H1 (cell line): ENCODE measurements around the gene RBM42. TPM values are rescaled to one million over a fixed set of nuclear protein-coding genes. Genes with fewer than 3 reads are reported as not detected.

Source experiments
- CTCF ChIA-PET: fragments of 300-600 bp; sonication (Branson Sonifier 250); formaldehyde crosslinking; loops from one replicate; lab custom pipeline; 2021; ENCODE audit not compliant: partially characterized antibody; lab: Charles Lee
- POLR2A ChIA-PET: fragments of 300-600 bp; sonication (Branson Sonifier 250); formaldehyde crosslinking; loops from one replicate; lab custom pipeline; 2021; ENCODE audit warnings: inconsistent platforms; ENCODE audit not compliant: partially characterized antibody; lab: Charles Lee
- DNase-seq, 2 experiments: peaks; one replicate each; pipeline versions ENCODE4 v3.0.0 to v3.0.0-alpha.2; 2010 to 2022; ENCODE audit warnings: low spot score in 2 of 2, low read depth in 1 of 2, mixed read lengths in 1 of 2
- FAIRE-seq: peaks from 2 replicates; lab custom pipeline; 2011; peaks lifted over from hg19 to GRCh38; lab: Jason Lieb, UNC
- H2AFZ ChIP-seq: 2 replicates; pipeline ENCODE4 v1.8.1; 2012; ENCODE audit warnings: low read length, inconsistent platforms
- H2AK5ac ChIP-seq: 2 replicates; pipeline ENCODE4 v1.6.1; 2013; ENCODE audit warnings: low read depth, low read length
- H2BK120ac ChIP-seq: replicated peaks from 2 replicates; pipeline ENCODE3; 2013; ENCODE audit warnings: low read depth, low read length, inconsistent platforms
- H2BK12ac ChIP-seq: 2 replicates; pipeline ENCODE4 v1.6.1; 2013; ENCODE audit warnings: low read depth, low read length
- H2BK15ac ChIP-seq: 2 replicates; pipeline ENCODE4 v1.6.1; 2013; ENCODE audit warnings: low read length
- H2BK20ac ChIP-seq: 2 replicates; pipeline ENCODE4 v1.6.1; 2013; ENCODE audit warnings: low read length
- H2BK5ac ChIP-seq: 2 replicates; pipeline ENCODE4 v1.6.1; 2013; ENCODE audit warnings: low read depth, low read length
- H3K14ac ChIP-seq: 2 replicates; pipeline ENCODE4 v1.6.1; 2013; ENCODE audit warnings: inconsistent platforms; ENCODE audit not compliant: insufficient read length
- H3K18ac ChIP-seq: 2 replicates; pipeline ENCODE4 v1.6.1; 2013; ENCODE audit warnings: low read length; ENCODE audit errors: extremely low read depth
- H3K23ac ChIP-seq: 2 replicates; pipeline ENCODE4 v1.6.1; 2013; ENCODE audit warnings: inconsistent platforms; ENCODE audit not compliant: insufficient read length
- H3K23me2 ChIP-seq: 2 replicates; pipeline ENCODE4 v1.6.1; 2013; ENCODE audit warnings: low read depth, low read length
- H3K27ac ChIP-seq: 2 replicates; pipeline ENCODE4 v1.6.1; 2011; ENCODE audit warnings: low read depth, low read length, inconsistent platforms
- H3K27me3 ChIP-seq, 4 experiments: replicated peaks in 1 of 4; 1 replicate in 1 of 4; 2 replicates in 3 of 4; pipeline versions ENCODE4 v1.6.1 to v1.8.1; 2011 to 2013; ENCODE audit warnings: low read length in 3 of 4, mild to moderate bottlenecking in 3 of 4, inconsistent platforms in 2 of 4, mixed read lengths in 2 of 4, moderate library complexity in 1 of 4; ENCODE audit not compliant: control insufficient read depth in 3 of 4, insufficient read depth in 3 of 4; ENCODE audit errors: extremely low read depth in 1 of 4
- H3K36me3 ChIP-seq, 4 experiments: 2 replicates each; pipeline versions ENCODE4 v1.6.1 to v1.8.1; 2011 to 2013; ENCODE audit warnings: mild to moderate bottlenecking in 4 of 4, low read length in 3 of 4, moderate library complexity in 2 of 4, control low read depth in 1 of 4, inconsistent platforms in 1 of 4; ENCODE audit not compliant: insufficient read depth in 4 of 4, control insufficient read depth in 2 of 4
- H3K4ac ChIP-seq: replicated peaks from 2 replicates; pipeline ENCODE3; 2013; ENCODE audit warnings: low read length, low read depth, mixed read lengths, inconsistent platforms; ENCODE audit not compliant: insufficient read length
- H3K4me1 ChIP-seq, 4 experiments: replicated peaks in 1 of 4; 1 replicate in 1 of 4; 2 replicates in 3 of 4; pipeline versions ENCODE4 v1.6.1 to v1.8.1; 2011 to 2013; ENCODE audit warnings: low read length in 3 of 4, inconsistent platforms in 2 of 4, mixed read lengths in 1 of 4; ENCODE audit not compliant: insufficient read depth in 4 of 4, control insufficient read depth in 3 of 4
- H3K4me2 ChIP-seq, 2 experiments: 2 replicates each; pipeline versions ENCODE4 v1.6.1 to v1.8.1; 2011 to 2013; ENCODE audit warnings: low read depth in 2 of 2, low read length in 2 of 2, control low read depth in 1 of 2, inconsistent platforms in 1 of 2, mild to moderate bottlenecking in 1 of 2; ENCODE audit not compliant: insufficient read depth in 1 of 2
- H3K4me3 ChIP-seq, 4 experiments: fragments of 200-600, 300-600 bp in 1 of 4; sonication (generic), shearing (Covaris generic), sonication (Bioruptor Twin) in 1 of 4; 2 replicates each; pipeline versions ENCODE4 v1.5.1 to v1.8.1; 2011 to 2016; ENCODE audit warnings: low read length in 4 of 4, low read depth in 3 of 4, control low read depth in 2 of 4, inconsistent platforms in 2 of 4, mild to moderate bottlenecking in 2 of 4, mixed read lengths in 1 of 4, moderate library complexity in 1 of 4; ENCODE audit not compliant: insufficient read depth in 2 of 4; ENCODE audit errors: extremely low read depth in 1 of 4
- H3K56ac ChIP-seq: replicated peaks from 2 replicates; pipeline ENCODE3; 2013; ENCODE audit warnings: low read depth, mild to moderate bottlenecking, mixed read lengths, low read length, inconsistent platforms; ENCODE audit not compliant: insufficient read length
- H3K79me1 ChIP-seq: 2 replicates; pipeline ENCODE4 v1.6.1; 2013; ENCODE audit warnings: low read depth, low read length, control low read depth
- H3K79me2 ChIP-seq, 2 experiments: 2 replicates each; pipeline versions ENCODE4 v1.6.1 to v1.8.1; 2012 to 2013; ENCODE audit warnings: low read length in 2 of 2, mild to moderate bottlenecking in 2 of 2, inconsistent platforms in 1 of 2; ENCODE audit not compliant: insufficient read depth in 2 of 2, control insufficient read depth in 1 of 2
- H3K9ac ChIP-seq, 4 experiments: replicated peaks in 1 of 4; 1 replicate in 1 of 4; 2 replicates in 3 of 4; pipeline versions ENCODE4 v1.6.1 to v1.8.1; 2011 to 2013; ENCODE audit warnings: low read depth in 3 of 4, low read length in 3 of 4, control low read depth in 2 of 4, mild to moderate bottlenecking in 2 of 4, moderate library complexity in 2 of 4, inconsistent platforms in 1 of 4; ENCODE audit errors: extremely low read depth in 1 of 4
- H3K9me3 ChIP-seq, 2 experiments: 2 replicates each; pipeline versions ENCODE4 v1.6.1 to v1.8.1; 2012 to 2013; ENCODE audit warnings: mild to moderate bottlenecking in 2 of 2, moderate library complexity in 2 of 2, control low read depth in 1 of 2, inconsistent platforms in 1 of 2, low read depth in 1 of 2, low read length in 1 of 2, mixed read lengths in 1 of 2; ENCODE audit not compliant: insufficient read depth in 2 of 2
- H4K20me1 ChIP-seq, 2 experiments: replicated peaks in 1 of 2; 2 replicates each; pipeline versions ENCODE3 to v1.8.1; 2011 to 2013; ENCODE audit warnings: inconsistent platforms in 2 of 2, low read length in 2 of 2, mild to moderate bottlenecking in 1 of 2; ENCODE audit not compliant: insufficient read depth in 2 of 2, control insufficient read depth in 1 of 2
- H4K5ac ChIP-seq: 2 replicates; pipeline ENCODE4 v1.6.1; 2013; ENCODE audit warnings: low read length, low read depth, mixed read lengths, inconsistent platforms; ENCODE audit not compliant: insufficient read length
- H4K8ac ChIP-seq: 2 replicates; pipeline ENCODE4 v1.8.0; 2013; ENCODE audit warnings: mild to moderate bottlenecking, moderate library complexity, low read length, inconsistent platforms; ENCODE audit not compliant: insufficient read depth; ENCODE audit errors: extremely low read depth
- H4K91ac ChIP-seq: replicated peaks from 2 replicates; pipeline ENCODE3; 2013; ENCODE audit warnings: low read length, mixed read lengths, inconsistent platforms; ENCODE audit not compliant: insufficient read length
- BCL11A ChIP-seq, 2 experiments: IDR thresholded peaks; one replicate each; pipeline ENCODE4 v1.6.1; 2011; ENCODE audit warnings: low read depth in 2 of 2, low read length in 2 of 2, mild to moderate bottlenecking in 2 of 2
- CBX5 ChIP-seq: fragments of 300-800, 300-1000 bp; sonication (generic); IDR thresholded peaks from 2 replicates; pipeline ENCODE4 v1.7.1; 2016; ENCODE audit warnings: antibody characterized with exemption, low read length, low read depth
- CBX8 ChIP-seq: fragments of 300-800, 300-1000 bp; sonication (generic); IDR thresholded peaks from 2 replicates; pipeline ENCODE4 v1.7.1; 2016; ENCODE audit warnings: low read depth, low read length, borderline replicate concordance
- CTBP2 ChIP-seq: IDR thresholded peaks from 2 replicates; pipeline ENCODE4 v1.7.0; 2011; ENCODE audit warnings: borderline replicate concordance, mild to moderate bottlenecking, moderate library complexity, mixed read lengths, low read length; ENCODE audit not compliant: insufficient read depth, insufficient read length
- FOSL1 ChIP-seq: IDR thresholded peaks from 2 replicates; pipeline ENCODE4 v1.6.1; 2011; ENCODE audit warnings: mild to moderate bottlenecking, low read depth, low read length, moderate library complexity; ENCODE audit not compliant: insufficient read depth
- GABPA ChIP-seq: IDR thresholded peaks from 2 replicates; pipeline ENCODE4 v1.6.1; 2011; ENCODE audit warnings: mild to moderate bottlenecking, low read length, moderate library complexity, borderline replicate concordance; ENCODE audit not compliant: insufficient read depth
- KDM4A ChIP-seq: IDR thresholded peaks from one replicate; pipeline ENCODE4 v1.7.1; 2012; ENCODE audit warnings: low read depth, mild to moderate bottlenecking, moderate library complexity, low read length, inconsistent platforms; ENCODE audit not compliant: severe bottlenecking
- MAFK ChIP-seq: IDR thresholded peaks from 2 replicates; pipeline ENCODE4 v1.6.1; 2012; ENCODE audit warnings: low read depth, mild to moderate bottlenecking, improper control_type of control experiment, low read length
- NANOG ChIP-seq: IDR thresholded peaks from 2 replicates; pipeline ENCODE4 v1.6.1; 2011; ENCODE audit warnings: low read length, low read depth, mild to moderate bottlenecking, inconsistent platforms; ENCODE audit not compliant: insufficient read depth, poor library complexity, severe bottlenecking
- PHF8 ChIP-seq: fragments of 200-600 bp; sonication (generic); conservative IDR thresholded peaks from 2 replicates; pipeline ENCODE4 v1.7.1; 2012; ENCODE audit warnings: low read depth, mild to moderate bottlenecking, inconsistent platforms, low read length, moderate library complexity
- RAD21 ChIP-seq, 2 experiments: IDR thresholded peaks in 1 of 2; conservative IDR thresholded peaks in 1 of 2; 2 replicates each; pipeline ENCODE4 v1.6.1; 2011; ENCODE audit warnings: low read depth in 2 of 2, low read length in 2 of 2, improper control_type of control experiment in 1 of 2, inconsistent platforms in 1 of 2, mild to moderate bottlenecking in 1 of 2, moderate library complexity in 1 of 2
- RFX5 ChIP-seq: IDR thresholded peaks from 2 replicates; pipeline ENCODE4 v1.6.1; 2011; ENCODE audit warnings: low read depth, low read length, improper control_type of control experiment, borderline replicate concordance
- SRF ChIP-seq: IDR thresholded peaks from 2 replicates; pipeline ENCODE4 v1.6.1; 2011; ENCODE audit warnings: mild to moderate bottlenecking, low read depth, low read length, moderate library complexity
- WGBS, 2 experiments: shearing (Covaris generic) in 1 of 2; methylation state at CpG; one replicate each; pipeline versions ENCODE4 v1.1.6 to v1.1.7; 2013 to 2015; ENCODE audit warnings: low lambda C conversion rate in 2 of 2, mixed read lengths in 2 of 2, inconsistent platforms in 1 of 2, low coverage in 1 of 2, missing lambda C conversion rate in 1 of 2; ENCODE audit not compliant: insufficient replicate concordance in 2 of 2, insufficient coverage in 1 of 2, insufficient read length in 1 of 2; ENCODE audit errors: extremely low coverage in 1 of 2, missing lambda C conversion rate in 1 of 2; 5-methylcytosine and 5-hydroxymethylcytosine counted together
- polyA plus RNA-seq, 7 experiments: library from polyadenylated mRNA; depleted of rRNA in 3 of 7; stranded (reverse) in 5 of 7; unstranded in 2 of 7; fragments of >200 nt in 5 of 7; fragments of 200-250 nt in 2 of 7; gene quantifications; 1 replicate in 5 of 7; 2 replicates in 1 of 7; 4 replicates in 1 of 7; pipeline versions ENCODE4 v1.2.1 to v1.2.3, GENCODE V29; 2011 to 2013; ENCODE audit warnings: missing spikeins in 2 of 7, mixed read lengths in 2 of 7
- total RNA-seq: library from RNA; stranded (reverse); fragmentation: NEBNext Ultra II Directional; extraction: Animal tissue kit (Norgen Biotek cat#: 25700); gene quantifications from 2 replicates; pipeline ENCODE4 v1.2.1, GENCODE V29; 2021

Gene RBM42
- total and polyA plus RNA-seq, 2 of the 8 experiments (the other 6 are each of a cell fraction or from before 2014, with no cell fraction given) = 59.8 to 80.8 TPM

GRCh38 chr19:35608251-35608650 lies 20.6 kb upstream of the RBM42 start:
- Histone ChIP-seq H3K4me1 (peaks cover 0 to 4% (median 2%) of the 10 kb centered on the region in 4 experiments; a peak in 4 of 7 replicates), H3K23ac (no peak overlapping the region), H3K27me3 (peaks cover 0 to 3% (median 0%) of the 10 kb centered on the region in 4 experiments; a peak in 1 of 7 replicates), H2BK15ac (no peak overlapping the region), H4K5ac (no peak overlapping the region), H3K56ac (no peak overlapping the region), H2BK12ac (no peak overlapping the region), H2BK120ac (no peak overlapping the region), H3K79me1 (no peaks in the 10 kb centered on the region), H4K20me1 (no peaks in the 10 kb centered on the region), H2BK5ac (no peak overlapping the region), H3K18ac (no peak overlapping the region), H3K14ac (no peak overlapping the region), H3K9ac (no peak overlapping the region), H3K23me2 (peaks cover 8% of the 10 kb centered on the region; the same call in 1 of the 2 replicates), H3K27ac (no peak overlapping the region), H4K91ac (no peak overlapping the region), H3K79me2 (no peaks in the 10 kb centered on the region), H3K4me3 (no peak overlapping the region), H2AFZ (no peak overlapping the region), H3K9me3 (peaks cover 5 to 8% of the 10 kb centered on the region in 2 experiments), H2AK5ac (no peak overlapping the region), H4K8ac (no peak overlapping the region), H3K36me3 (no peaks in the 10 kb centered on the region), H3K4ac (no peak overlapping the region), H3K4me2 (no peak overlapping the region), H2BK20ac (no peak overlapping the region)
- DNase-seq (no peak), FAIRE-seq (no peak)
- CTCF ChIA-PET = interaction anchor here (0.7 to 1.3 kb wide), 2 partner anchors 16 to 56 kb away, joined by 3 to 5 read pairs; no protein-coding TSS in a partner anchor
- 83% methylated on average over 2 of the region's 2 CpGs; no CpG with 5 or more reads in 1 of the 2 experiments for WGBS, 2 experiments
- POLR2A ChIA-PET = no interaction called here
- TF ChIP-seq CTBP2 (no peak), CBX8 (no peak), BCL11A (IDR thresholded peaks at IDR 0.05; ENCODE audit: low read depth in 2 of 2, low read length in 2 of 2) (no peak), MAFK (no peak), KDM4A (no peak), RAD21 (IDR thresholded peaks at IDR 0.05 in 1 of 2, conservative IDR thresholded peaks at IDR 0.05 in 1 of 2; ENCODE audit: low read depth in 2 of 2, low read length in 2 of 2) (no peak), NANOG (no peak), CBX5 (no peak), PHF8 (no peak), FOSL1 (no peak), RFX5 (no peak), GABPA (no peak), SRF (no peak)
